GM06990 (cell line): ENCODE results near the gene EFNB2.

Source experiments
- DNase-seq: peaks from one replicate; pipeline ENCODE4 v3.0.0-alpha.2; 2011; ENCODE audit not compliant: insufficient read length; ENCODE audit errors: extremely low read depth
- H3K27me3 ChIP-seq: replicated peaks from 2 replicates; pipeline ENCODE4 v1.6.0; 2011; ENCODE audit warnings: low read length; ENCODE audit not compliant: control insufficient read depth, insufficient read depth
- H3K36me3 ChIP-seq: 2 replicates; pipeline ENCODE4 v1.5.1; 2011; ENCODE audit warnings: low read length; ENCODE audit not compliant: control insufficient read depth, insufficient read depth
- H3K4me3 ChIP-seq: replicated peaks from 2 replicates; pipeline ENCODE4 v1.5.1; 2011; ENCODE audit warnings: low read depth, mild to moderate bottlenecking, control low read depth, low read length
- CTCF ChIP-seq: IDR thresholded peaks from 2 replicates; pipeline ENCODE4 v1.5.1; 2011; ENCODE audit warnings: low read length, control low read depth, mild to moderate bottlenecking, inconsistent platforms; ENCODE audit not compliant: insufficient read depth, poor library complexity, severe bottlenecking

Gene EFNB2

GRCh38 chr13:106505732-106506131 lies 29.7 kb downstream of the EFNB2 start:
- no peak for TF ChIP-seq CTCF
- no peaks in the 10 kb centered on the region for H3K27me3 ChIP-seq
- DNase-seq = no peak
- H3K36me3 ChIP-seq = no peaks in the 10 kb centered on the region
- no peak overlapping the region for H3K4me3 ChIP-seq

- no peaks in the 10 kb centered on the region for H3K36me3 ChIP-seq
- no peak overlapping the region for H3K4me3 ChIP-seq
- DNase-seq = no peak
- H3K27me3 ChIP-seq = no peaks in the 10 kb centered on the region
- no peak for TF ChIP-seq CTCF
Observed at GRCh38 chr13:106505295-106505694, 30.2 kb downstream of the EFNB2 start.

- TF ChIP-seq CTCF = no peak
- Histone ChIP-seq H3K4me3 (no peak overlapping the region), H3K27me3 (no peaks in the 10 kb centered on the region), H3K36me3 (no peaks in the 10 kb centered on the region)
- no peak for DNase-seq
Observed at GRCh38 chr13:106503730-106504453, 31.6 kb downstream of the EFNB2 start.

- H3K27me3 ChIP-seq = no peaks in the 10 kb centered on the region
- H3K4me3 ChIP-seq = no peak overlapping the region
- no peaks in the 10 kb centered on the region for H3K36me3 ChIP-seq
- no peak for TF ChIP-seq CTCF
- no peak for DNase-seq
Observed at GRCh38 chr13:106503272-106503671, 32.2 kb downstream of the EFNB2 start.

- Histone ChIP-seq H3K27me3 (no peaks in the 10 kb centered on the region), H3K4me3 (no peak overlapping the region), H3K36me3 (no peaks in the 10 kb centered on the region)
- no peak for DNase-seq
- TF ChIP-seq CTCF = no peak
Observed at GRCh38 chr13:106500445-106500844, 35.0 kb downstream of the EFNB2 start.

GRCh38 chr13:106499896-106500295 lies 35.6 kb downstream of the EFNB2 start:
- Histone ChIP-seq H3K36me3 (no peaks in the 10 kb centered on the region), H3K27me3 (no peaks in the 10 kb centered on the region), H3K4me3 (no peak overlapping the region)
- DNase-seq = peak; percentile 27
- no peak for TF ChIP-seq CTCF
